H1 (cell line): ENCODE data around the gene CTDNEP1. TPM values are rescaled to one million over a fixed set of nuclear protein-coding genes. Genes with fewer than 3 reads are reported as not detected.

Source experiments
- CTCF ChIA-PET: fragments of 300-600 bp; sonication (Branson Sonifier 250); formaldehyde crosslinking; loops from one replicate; lab custom pipeline; 2021; ENCODE audit not compliant: partially characterized antibody; lab: Charles Lee
- POLR2A ChIA-PET: fragments of 300-600 bp; sonication (Branson Sonifier 250); formaldehyde crosslinking; loops from one replicate; lab custom pipeline; 2021; ENCODE audit warnings: inconsistent platforms; ENCODE audit not compliant: partially characterized antibody; lab: Charles Lee
- DNase-seq, 2 experiments: peaks; one replicate each; pipeline versions ENCODE4 v3.0.0 to v3.0.0-alpha.2; 2010 to 2022; ENCODE audit warnings: low spot score in 2 of 2, low read depth in 1 of 2, mixed read lengths in 1 of 2
- FAIRE-seq: peaks from 2 replicates; lab custom pipeline; 2011; peaks lifted over from hg19 to GRCh38; lab: Jason Lieb, UNC
- H2AFZ ChIP-seq: 2 replicates; pipeline ENCODE4 v1.8.1; 2012; ENCODE audit warnings: low read length, inconsistent platforms
- H2AK5ac ChIP-seq: 2 replicates; pipeline ENCODE4 v1.6.1; 2013; ENCODE audit warnings: low read depth, low read length
- H2BK120ac ChIP-seq: replicated peaks from 2 replicates; pipeline ENCODE3; 2013; ENCODE audit warnings: low read depth, low read length, inconsistent platforms
- H2BK12ac ChIP-seq: 2 replicates; pipeline ENCODE4 v1.6.1; 2013; ENCODE audit warnings: low read depth, low read length
- H2BK15ac ChIP-seq: 2 replicates; pipeline ENCODE4 v1.6.1; 2013; ENCODE audit warnings: low read length
- H2BK20ac ChIP-seq: 2 replicates; pipeline ENCODE4 v1.6.1; 2013; ENCODE audit warnings: low read length
- H2BK5ac ChIP-seq: 2 replicates; pipeline ENCODE4 v1.6.1; 2013; ENCODE audit warnings: low read depth, low read length
- H3K14ac ChIP-seq: 2 replicates; pipeline ENCODE4 v1.6.1; 2013; ENCODE audit warnings: inconsistent platforms; ENCODE audit not compliant: insufficient read length
- H3K18ac ChIP-seq: 2 replicates; pipeline ENCODE4 v1.6.1; 2013; ENCODE audit warnings: low read length; ENCODE audit errors: extremely low read depth
- H3K23ac ChIP-seq: 2 replicates; pipeline ENCODE4 v1.6.1; 2013; ENCODE audit warnings: inconsistent platforms; ENCODE audit not compliant: insufficient read length
- H3K23me2 ChIP-seq: 2 replicates; pipeline ENCODE4 v1.6.1; 2013; ENCODE audit warnings: low read depth, low read length
- H3K27ac ChIP-seq: 2 replicates; pipeline ENCODE4 v1.6.1; 2011; ENCODE audit warnings: low read depth, low read length, inconsistent platforms
- H3K27me3 ChIP-seq, 4 experiments: replicated peaks in 1 of 4; 1 replicate in 1 of 4; 2 replicates in 3 of 4; pipeline versions ENCODE4 v1.6.1 to v1.8.1; 2011 to 2013; ENCODE audit warnings: low read length in 3 of 4, mild to moderate bottlenecking in 3 of 4, inconsistent platforms in 2 of 4, mixed read lengths in 2 of 4, moderate library complexity in 1 of 4; ENCODE audit not compliant: control insufficient read depth in 3 of 4, insufficient read depth in 3 of 4; ENCODE audit errors: extremely low read depth in 1 of 4
- H3K36me3 ChIP-seq, 4 experiments: 2 replicates each; pipeline versions ENCODE4 v1.6.1 to v1.8.1; 2011 to 2013; ENCODE audit warnings: mild to moderate bottlenecking in 4 of 4, low read length in 3 of 4, moderate library complexity in 2 of 4, control low read depth in 1 of 4, inconsistent platforms in 1 of 4; ENCODE audit not compliant: insufficient read depth in 4 of 4, control insufficient read depth in 2 of 4
- H3K4ac ChIP-seq: replicated peaks from 2 replicates; pipeline ENCODE3; 2013; ENCODE audit warnings: low read length, low read depth, mixed read lengths, inconsistent platforms; ENCODE audit not compliant: insufficient read length
- H3K4me1 ChIP-seq, 4 experiments: replicated peaks in 1 of 4; 1 replicate in 1 of 4; 2 replicates in 3 of 4; pipeline versions ENCODE4 v1.6.1 to v1.8.1; 2011 to 2013; ENCODE audit warnings: low read length in 3 of 4, inconsistent platforms in 2 of 4, mixed read lengths in 1 of 4; ENCODE audit not compliant: insufficient read depth in 4 of 4, control insufficient read depth in 3 of 4
- H3K4me2 ChIP-seq, 2 experiments: 2 replicates each; pipeline versions ENCODE4 v1.6.1 to v1.8.1; 2011 to 2013; ENCODE audit warnings: low read depth in 2 of 2, low read length in 2 of 2, control low read depth in 1 of 2, inconsistent platforms in 1 of 2, mild to moderate bottlenecking in 1 of 2; ENCODE audit not compliant: insufficient read depth in 1 of 2
- H3K4me3 ChIP-seq, 4 experiments: fragments of 200-600, 300-600 bp in 1 of 4; sonication (generic), shearing (Covaris generic), sonication (Bioruptor Twin) in 1 of 4; 2 replicates each; pipeline versions ENCODE4 v1.5.1 to v1.8.1; 2011 to 2016; ENCODE audit warnings: low read length in 4 of 4, low read depth in 3 of 4, control low read depth in 2 of 4, inconsistent platforms in 2 of 4, mild to moderate bottlenecking in 2 of 4, mixed read lengths in 1 of 4, moderate library complexity in 1 of 4; ENCODE audit not compliant: insufficient read depth in 2 of 4; ENCODE audit errors: extremely low read depth in 1 of 4
- H3K56ac ChIP-seq: replicated peaks from 2 replicates; pipeline ENCODE3; 2013; ENCODE audit warnings: low read depth, mild to moderate bottlenecking, mixed read lengths, low read length, inconsistent platforms; ENCODE audit not compliant: insufficient read length
- H3K79me1 ChIP-seq: 2 replicates; pipeline ENCODE4 v1.6.1; 2013; ENCODE audit warnings: low read depth, low read length, control low read depth
- H3K79me2 ChIP-seq, 2 experiments: 2 replicates each; pipeline versions ENCODE4 v1.6.1 to v1.8.1; 2012 to 2013; ENCODE audit warnings: low read length in 2 of 2, mild to moderate bottlenecking in 2 of 2, inconsistent platforms in 1 of 2; ENCODE audit not compliant: insufficient read depth in 2 of 2, control insufficient read depth in 1 of 2
- H3K9ac ChIP-seq, 4 experiments: replicated peaks in 1 of 4; 1 replicate in 1 of 4; 2 replicates in 3 of 4; pipeline versions ENCODE4 v1.6.1 to v1.8.1; 2011 to 2013; ENCODE audit warnings: low read depth in 3 of 4, low read length in 3 of 4, control low read depth in 2 of 4, mild to moderate bottlenecking in 2 of 4, moderate library complexity in 2 of 4, inconsistent platforms in 1 of 4; ENCODE audit errors: extremely low read depth in 1 of 4
- H3K9me3 ChIP-seq, 2 experiments: 2 replicates each; pipeline versions ENCODE4 v1.6.1 to v1.8.1; 2012 to 2013; ENCODE audit warnings: mild to moderate bottlenecking in 2 of 2, moderate library complexity in 2 of 2, control low read depth in 1 of 2, inconsistent platforms in 1 of 2, low read depth in 1 of 2, low read length in 1 of 2, mixed read lengths in 1 of 2; ENCODE audit not compliant: insufficient read depth in 2 of 2
- H4K20me1 ChIP-seq, 2 experiments: replicated peaks in 1 of 2; 2 replicates each; pipeline versions ENCODE3 to v1.8.1; 2011 to 2013; ENCODE audit warnings: inconsistent platforms in 2 of 2, low read length in 2 of 2, mild to moderate bottlenecking in 1 of 2; ENCODE audit not compliant: insufficient read depth in 2 of 2, control insufficient read depth in 1 of 2
- H4K5ac ChIP-seq: 2 replicates; pipeline ENCODE4 v1.6.1; 2013; ENCODE audit warnings: low read length, low read depth, mixed read lengths, inconsistent platforms; ENCODE audit not compliant: insufficient read length
- H4K8ac ChIP-seq: 2 replicates; pipeline ENCODE4 v1.8.0; 2013; ENCODE audit warnings: mild to moderate bottlenecking, moderate library complexity, low read length, inconsistent platforms; ENCODE audit not compliant: insufficient read depth; ENCODE audit errors: extremely low read depth
- H4K91ac ChIP-seq: replicated peaks from 2 replicates; pipeline ENCODE3; 2013; ENCODE audit warnings: low read length, mixed read lengths, inconsistent platforms; ENCODE audit not compliant: insufficient read length
- HDAC6 ChIP-seq: IDR thresholded peaks from one replicate; pipeline ENCODE4 v1.7.1; 2012; ENCODE audit warnings: low read depth, mild to moderate bottlenecking, inconsistent platforms, low read length, moderate library complexity
- PHF8 ChIP-seq: fragments of 200-600 bp; sonication (generic); conservative IDR thresholded peaks from 2 replicates; pipeline ENCODE4 v1.7.1; 2012; ENCODE audit warnings: low read depth, mild to moderate bottlenecking, inconsistent platforms, low read length, moderate library complexity
- POLR2A ChIP-seq, 2 experiments: IDR thresholded peaks; 1 replicate in 1 of 2; 2 replicates in 1 of 2; pipeline ENCODE4 v1.6.1; 2011; ENCODE audit warnings: low read depth in 2 of 2, low read length in 2 of 2, mild to moderate bottlenecking in 2 of 2; ENCODE audit errors: control extremely low read depth in 1 of 2
- POLR2AphosphoS5 ChIP-seq: IDR thresholded peaks from 2 replicates; pipeline ENCODE4 v1.6.1; 2011; ENCODE audit warnings: low read depth, low read length
- RFX5 ChIP-seq: IDR thresholded peaks from 2 replicates; pipeline ENCODE4 v1.6.1; 2011; ENCODE audit warnings: low read depth, low read length, improper control_type of control experiment, borderline replicate concordance
- SAP30 ChIP-seq: fragments of 300-600 bp; sonication (generic); IDR thresholded peaks from 2 replicates; pipeline ENCODE4 v1.7.1; 2012; ENCODE audit warnings: low read length, moderate library complexity, mild to moderate bottlenecking, inconsistent platforms; ENCODE audit not compliant: insufficient read depth, insufficient replicate concordance
- SP2 ChIP-seq: IDR thresholded peaks from 2 replicates; pipeline ENCODE4 v1.6.1; 2012; ENCODE audit warnings: mild to moderate bottlenecking, low read length, inconsistent platforms
- SP4 ChIP-seq: IDR thresholded peaks from 2 replicates; pipeline ENCODE4 v1.6.1; 2012; ENCODE audit warnings: low read length, inconsistent platforms
- SRF ChIP-seq: IDR thresholded peaks from 2 replicates; pipeline ENCODE4 v1.6.1; 2011; ENCODE audit warnings: mild to moderate bottlenecking, low read depth, low read length, moderate library complexity
- TBP ChIP-seq: IDR thresholded peaks from 2 replicates; pipeline ENCODE4 v1.6.1; 2011; ENCODE audit warnings: low read depth, low read length, improper control_type of control experiment
- WGBS, 2 experiments: shearing (Covaris generic) in 1 of 2; methylation state at CpG; one replicate each; pipeline versions ENCODE4 v1.1.6 to v1.1.7; 2013 to 2015; ENCODE audit warnings: low lambda C conversion rate in 2 of 2, mixed read lengths in 2 of 2, inconsistent platforms in 1 of 2, low coverage in 1 of 2, missing lambda C conversion rate in 1 of 2; ENCODE audit not compliant: insufficient replicate concordance in 2 of 2, insufficient coverage in 1 of 2, insufficient read length in 1 of 2; ENCODE audit errors: extremely low coverage in 1 of 2, missing lambda C conversion rate in 1 of 2; 5-methylcytosine and 5-hydroxymethylcytosine counted together
- polyA plus RNA-seq, 7 experiments: library from polyadenylated mRNA; depleted of rRNA in 3 of 7; stranded (reverse) in 5 of 7; unstranded in 2 of 7; fragments of >200 nt in 5 of 7; fragments of 200-250 nt in 2 of 7; gene quantifications; 1 replicate in 5 of 7; 2 replicates in 1 of 7; 4 replicates in 1 of 7; pipeline versions ENCODE4 v1.2.1 to v1.2.3, GENCODE V29; 2011 to 2013; ENCODE audit warnings: missing spikeins in 2 of 7, mixed read lengths in 2 of 7
- total RNA-seq: library from RNA; stranded (reverse); fragmentation: NEBNext Ultra II Directional; extraction: Animal tissue kit (Norgen Biotek cat#: 25700); gene quantifications from 2 replicates; pipeline ENCODE4 v1.2.1, GENCODE V29; 2021

The CTDNEP1 gene
- total and polyA plus RNA-seq, 2 of the 8 experiments (the other 6 are each of a cell fraction or from before 2014, with no cell fraction given), result 114 to 123 TPM

DNA sequence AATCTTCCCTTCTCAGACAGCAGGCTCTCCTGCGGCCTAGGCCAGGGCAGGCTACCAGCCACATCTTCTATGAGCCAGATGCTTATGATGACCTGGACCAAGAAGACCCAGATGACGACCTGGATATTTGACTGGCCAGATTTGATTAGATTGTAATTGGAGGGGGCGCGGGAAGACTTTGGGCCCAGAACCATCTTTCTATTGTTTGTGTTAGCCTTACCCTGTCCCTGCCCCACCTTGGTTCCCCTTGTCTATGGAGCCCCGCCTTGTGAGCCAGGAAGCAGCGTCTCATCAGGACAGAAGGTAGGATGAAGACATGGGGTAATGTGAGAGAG, 8.0 kb upstream of the CTDNEP1 start:
- H3K36me3 ChIP-seq, result peaks cover 2 to 36% (median 17%) of the 10 kb centered on the region in 4 experiments
- TF ChIP-seq PHF8, result no peak
- TF ChIP-seq HDAC6, result no peak
- peak in 1 of 2 experiments; percentile 68; a peak in 1 of 3 replicates for TF ChIP-seq POLR2A (IDR thresholded peaks at IDR 0.05; ENCODE audit: control extremely low read depth in 1 of 2, low read depth in 2 of 2, low read length in 2 of 2)
- TF ChIP-seq SP4, result no peak
- TF ChIP-seq RFX5, result no peak
- no peak for TF ChIP-seq SP2
- TF ChIP-seq POLR2AphosphoS5, result 0 out of 2 replicates have a peak, but pooled peaks have one; percentile 13
- TF ChIP-seq SRF, result no peak
- no peak for TF ChIP-seq SAP30
- no peak for TF ChIP-seq TBP
- H2BK15ac ChIP-seq, result no peak overlapping the region
- FAIRE-seq (no peak), DNase-seq (no peak)
- H4K20me1 ChIP-seq, result peaks cover 6 to 12% of the 10 kb centered on the region in 2 experiments
- no peak overlapping the region for H3K14ac ChIP-seq
- ChIA-PET CTCF (interaction anchor here (1.0 to 1.3 kb wide), 2 partner anchors 21 to 54 kb away, joined by 4 to 5 read pairs; no protein-coding TSS in a partner anchor), POLR2A (interaction anchor here (0.6 to 13.7 kb wide), 17 partner anchors 8 to 774 kb away, joined by 3 to 161 read pairs (median 8); partner anchors contain the start of genes ACADVL, ACAP1, CTDNEP1 and DLG4)
- peak overlapping the region; percentile 65; the same call in 1 of the 2 replicates for H2AK5ac ChIP-seq
- 97% methylated on average over 6 of the region's 6 CpGs; no CpG with 5 or more reads in 1 of the 2 experiments for WGBS, 2 experiments
- no peak overlapping the region for H3K4me3 ChIP-seq
- H4K5ac ChIP-seq, result no peak overlapping the region
- H3K79me1 ChIP-seq, result peaks cover 9% of the 10 kb centered on the region
- H4K8ac ChIP-seq, result no peak overlapping the region
- H3K56ac ChIP-seq, result no peak overlapping the region
- no peaks in the 10 kb centered on the region for H3K27me3 ChIP-seq
- H3K79me2 ChIP-seq, result peaks cover 0 to 31% of the 10 kb centered on the region in 2 experiments; a peak in 2 of 4 replicates
- no peak overlapping the region for H2BK20ac ChIP-seq
- H3K9me3 ChIP-seq, result no peaks in the 10 kb centered on the region
- no peak overlapping the region for H3K23ac ChIP-seq
- no peak overlapping the region for H4K91ac ChIP-seq
- peaks cover 13% of the 10 kb centered on the region for H3K23me2 ChIP-seq
- H3K27ac ChIP-seq, result no peak overlapping the region
- peak overlapping the region in 1 of 2 experiments; percentile 91; a peak in 1 of 4 replicates for H3K4me2 ChIP-seq
- H2AFZ ChIP-seq, result no peak overlapping the region
- H3K9ac ChIP-seq, result no peak overlapping the region
- H2BK5ac ChIP-seq, result no peak overlapping the region; the same call in 1 of the 2 replicates
- H3K4me1 ChIP-seq, result peaks cover 4 to 13% (median 6%) of the 10 kb centered on the region in 4 experiments; a peak in 6 of 7 replicates
- H2BK120ac ChIP-seq, result no peak overlapping the region
- H2BK12ac ChIP-seq, result peak overlapping the region; percentile 75; the same call in 1 of the 2 replicates
- no peak overlapping the region for H3K18ac ChIP-seq
- H3K4ac ChIP-seq, result no peak overlapping the region
